NCI-H1048 (cell line): ENCODE measurements around the gene TACO1.

Experiments
- DNase-seq: peaks from one replicate; lab custom pipeline; 2025; lab: John Stamatoyannopoulos, UW

TACO1 gene

DNA sequence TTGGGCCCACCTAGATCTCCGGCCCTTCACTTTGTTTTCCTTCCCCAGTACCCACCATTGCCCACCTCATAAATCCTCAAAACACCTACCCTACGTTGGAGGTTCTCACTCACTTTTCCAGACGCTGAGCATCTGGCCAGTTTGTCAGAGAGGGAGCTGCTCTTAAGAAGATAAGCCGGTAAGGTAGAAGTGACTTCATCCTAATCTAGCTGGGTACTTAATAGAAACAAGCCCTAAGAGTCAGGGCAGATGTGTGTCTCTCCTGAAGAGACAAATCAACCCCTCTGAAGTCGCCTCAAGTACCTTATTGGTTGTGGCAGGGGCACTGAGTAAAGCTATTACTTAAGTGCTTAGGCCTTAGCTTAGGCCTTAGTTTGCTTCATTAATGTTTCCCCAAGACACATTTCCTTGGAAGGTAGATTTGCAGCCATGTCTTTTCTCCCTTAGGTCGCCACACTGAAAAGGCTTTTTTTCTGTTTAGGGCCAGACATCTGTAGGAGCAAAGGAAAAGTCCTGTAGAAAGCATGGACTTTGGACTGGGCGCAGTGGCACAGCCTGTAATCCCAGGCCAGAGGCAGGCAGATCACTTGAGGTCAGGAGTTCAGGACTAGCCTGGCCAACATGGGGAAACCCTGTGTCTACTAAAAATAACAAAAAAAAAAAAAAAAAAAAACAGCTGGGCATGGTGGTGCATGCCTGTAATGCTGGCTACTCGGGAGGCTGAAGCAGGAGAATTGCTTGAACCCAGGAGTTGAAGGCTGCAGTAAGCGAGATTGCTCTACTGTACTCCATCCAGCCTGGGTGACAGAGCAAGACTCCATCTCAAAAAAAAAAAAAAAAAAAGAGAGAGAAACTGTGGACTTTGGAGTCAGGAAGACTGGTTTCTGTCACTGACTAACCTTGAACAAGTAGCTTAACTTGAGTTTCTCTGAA is 1.0 kb downstream of the TACO1 start:
- DNase-seq: no peak

- no peak for DNase-seq
Observed at GRCh38 chr17:63609816-63610573, 9.3 kb downstream of the TACO1 start.

DNA sequence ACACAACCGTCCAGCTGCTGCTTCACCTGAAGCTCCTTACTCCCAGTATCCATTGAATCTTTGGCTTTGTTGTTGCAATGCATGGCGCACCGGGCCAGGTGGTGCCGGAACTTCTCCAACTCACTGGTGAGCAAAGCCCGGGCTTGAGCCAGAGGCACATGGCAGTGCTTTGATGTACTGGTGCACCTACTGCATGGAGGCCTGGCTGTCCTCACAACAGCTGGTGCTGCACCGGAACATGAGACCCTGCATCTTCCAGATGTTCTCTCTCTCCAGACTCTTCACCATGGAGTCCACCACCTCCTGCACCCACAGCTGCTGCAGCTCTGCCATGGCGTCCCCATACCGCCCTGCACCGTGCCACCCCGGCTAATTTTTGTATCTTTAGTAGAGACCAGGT is 10.2 kb downstream of the TACO1 start:
- no peak for DNase-seq

DNA sequence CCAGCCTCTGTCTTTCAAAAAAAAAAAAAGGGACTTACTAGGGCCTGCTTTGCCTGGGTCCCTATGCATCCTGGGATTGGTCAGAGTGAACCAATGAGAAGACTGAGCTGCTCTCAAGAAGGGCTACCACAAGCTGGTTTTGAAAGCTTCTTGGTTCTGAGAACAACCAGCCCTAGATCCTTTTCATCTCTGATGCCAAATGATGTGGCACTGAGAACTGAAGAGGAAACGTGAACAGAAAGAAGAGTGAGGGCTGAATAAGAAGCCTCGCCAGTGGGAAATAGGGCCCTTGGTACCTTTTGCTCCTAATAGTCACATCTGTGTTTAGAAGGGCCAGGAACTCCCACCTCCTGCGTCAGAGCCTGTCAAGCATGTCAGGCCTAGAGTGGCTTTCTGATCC is 10.7 kb downstream of the TACO1 start:
- DNase-seq: no peak

- no peak for DNase-seq
Observed at GRCh38 chr17:63613663-63614062, 13.0 kb downstream of the TACO1 start.

DNA sequence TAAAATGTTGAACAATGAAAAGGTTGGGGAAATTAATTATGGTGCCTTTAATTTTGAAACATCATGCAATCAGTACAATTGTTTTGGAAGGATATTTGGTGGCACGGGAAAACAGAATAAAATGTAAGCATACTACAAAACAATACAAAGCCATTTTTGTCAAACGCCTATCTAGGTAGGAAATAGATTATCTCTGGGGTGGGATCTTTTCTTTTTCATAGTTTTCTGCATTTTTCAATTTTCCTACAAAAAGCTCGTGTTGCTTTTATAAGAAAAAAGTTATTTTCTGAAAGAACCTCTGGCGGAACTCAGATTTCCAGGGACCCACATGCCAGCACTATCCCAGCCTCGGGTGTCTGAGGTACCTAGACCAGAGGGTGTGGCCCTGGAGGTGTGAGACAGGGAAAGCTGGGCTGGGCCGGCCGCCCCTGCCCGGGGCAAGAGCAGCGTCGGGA is 20.6 kb downstream of the TACO1 start:
- DNase-seq: no peak

DNA sequence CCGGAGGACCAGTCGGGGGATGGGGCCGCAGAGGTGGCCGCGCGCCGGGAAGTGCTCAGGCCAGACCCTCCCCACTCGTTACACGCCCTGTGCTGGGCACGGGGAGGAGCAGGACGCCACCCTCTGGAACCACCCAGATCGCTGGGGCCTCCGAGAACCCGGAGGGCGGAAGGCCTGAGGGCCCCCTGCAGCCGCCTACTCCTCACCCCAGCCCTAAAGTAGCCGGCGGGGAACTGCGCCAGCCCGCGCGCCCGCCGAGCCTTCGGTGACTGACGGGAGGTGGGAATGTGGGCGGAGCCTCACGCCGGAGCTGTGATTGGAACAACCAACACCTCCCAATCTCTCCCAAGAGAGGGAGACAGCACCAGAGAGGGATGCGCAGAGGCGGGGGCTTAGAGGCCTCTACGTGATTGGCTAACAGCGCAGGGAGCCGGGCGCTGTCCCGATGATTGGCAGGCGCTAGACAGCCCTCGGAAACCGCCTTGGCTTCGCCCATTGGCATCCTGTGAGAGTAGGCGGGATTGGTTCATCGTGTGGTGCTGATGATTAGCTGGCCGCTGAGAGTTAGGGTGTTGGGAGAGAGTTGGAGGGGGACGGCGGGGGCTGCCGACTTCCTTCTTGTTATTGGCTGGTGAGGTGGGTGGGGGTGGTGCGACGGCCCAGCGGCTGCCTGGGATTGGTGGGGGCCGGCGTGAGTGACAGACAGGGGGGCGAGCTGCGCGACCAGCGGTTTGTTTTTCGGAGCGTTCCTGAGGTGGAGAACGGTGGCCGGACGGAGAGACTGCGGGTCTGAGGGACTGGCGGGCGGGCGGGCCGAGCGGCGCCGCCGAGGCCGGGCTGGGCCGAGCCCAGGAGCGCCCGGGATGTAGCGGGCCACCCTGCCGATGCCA is 21.2 kb downstream of the TACO1 start, which contains the start of gene MAP3K3:
Gene MAP3K3, plus strand, starts transcription at position 734 of the 890 bp plus-strand sequence. CDS start 343 bp downstream, outside the sequence.
- peak; percentile 99 for DNase-seq

DNA sequence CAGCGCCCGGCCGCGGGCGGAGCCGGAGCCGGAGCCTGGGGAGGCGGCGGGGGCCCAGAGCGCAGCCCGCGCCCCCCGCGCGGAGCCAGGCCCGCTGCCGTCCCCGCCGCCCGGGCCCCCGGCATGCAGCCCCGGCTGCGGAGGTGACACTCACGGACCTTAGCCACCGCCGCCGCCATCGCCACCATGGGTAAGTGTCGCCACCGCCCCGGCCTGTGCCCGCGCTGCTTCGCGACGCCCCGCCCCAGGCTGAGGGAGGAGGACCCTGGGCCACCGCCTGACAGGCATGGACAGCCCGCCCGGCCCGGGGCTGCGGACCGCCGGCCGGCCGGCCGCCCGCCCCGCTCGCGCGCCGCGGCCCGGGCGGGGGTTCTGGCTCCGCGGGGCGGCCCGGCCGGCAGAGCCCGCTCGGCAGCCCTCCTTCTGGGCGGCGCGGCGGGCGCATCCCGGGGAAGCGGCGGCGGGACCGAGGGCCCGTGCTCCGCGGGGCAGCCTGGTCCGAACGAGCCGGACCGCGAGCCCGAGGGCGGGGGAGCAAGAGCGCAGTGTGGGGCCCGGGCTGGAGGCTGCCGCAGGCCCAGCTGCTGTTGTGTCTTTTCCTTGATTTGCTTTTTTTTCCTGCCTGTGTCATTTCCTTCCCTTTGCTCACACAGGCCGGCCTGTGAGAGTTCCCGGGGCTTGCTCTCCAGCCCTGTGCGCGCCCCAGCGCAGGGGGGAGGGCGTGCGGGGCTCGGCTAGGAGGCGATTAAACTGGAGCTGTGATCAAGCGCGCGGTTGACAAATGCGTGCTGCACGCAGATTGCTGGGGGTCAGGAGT is 22.1 kb downstream of the TACO1 start:
- no peak for DNase-seq

DNA sequence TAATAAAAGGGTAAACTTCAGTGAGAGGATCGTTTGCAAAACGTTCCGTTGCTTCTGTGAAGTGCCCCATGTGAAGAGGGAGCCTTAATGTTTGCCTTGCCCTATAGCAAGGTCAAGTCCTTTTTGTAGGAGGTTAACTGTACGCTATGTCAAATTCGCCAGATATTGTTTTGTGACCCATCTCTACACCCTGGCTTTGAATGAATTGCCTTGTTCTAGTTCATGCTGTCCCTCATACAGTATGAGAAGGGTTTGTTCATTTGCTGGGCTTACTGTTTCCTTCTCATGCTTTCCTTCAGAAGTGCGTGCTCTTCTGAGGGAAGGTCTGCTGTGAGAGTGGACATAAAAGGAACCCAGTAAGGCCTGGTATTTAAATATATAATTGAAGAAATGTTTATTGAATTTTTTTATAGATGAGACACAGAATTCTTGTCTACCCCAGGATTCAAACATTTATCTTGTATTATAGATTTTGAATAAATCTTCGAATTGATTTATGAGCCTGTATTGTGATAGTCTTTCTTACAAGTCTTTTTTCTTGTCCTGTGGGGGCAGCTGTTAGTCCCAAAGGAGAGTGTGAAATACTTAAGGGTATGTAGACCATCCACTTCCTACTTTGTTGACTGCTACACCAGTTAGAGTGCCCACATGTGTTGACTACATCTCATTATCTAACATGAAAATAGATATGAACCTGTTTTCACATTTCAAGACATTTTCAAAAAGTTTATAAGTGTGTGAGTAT is 23.3 kb downstream of the TACO1 start:
- no peak for DNase-seq

- DNase-seq: no peak
Observed at GRCh38 chr17:63624531-63624880, 23.8 kb downstream of the TACO1 start.

DNA sequence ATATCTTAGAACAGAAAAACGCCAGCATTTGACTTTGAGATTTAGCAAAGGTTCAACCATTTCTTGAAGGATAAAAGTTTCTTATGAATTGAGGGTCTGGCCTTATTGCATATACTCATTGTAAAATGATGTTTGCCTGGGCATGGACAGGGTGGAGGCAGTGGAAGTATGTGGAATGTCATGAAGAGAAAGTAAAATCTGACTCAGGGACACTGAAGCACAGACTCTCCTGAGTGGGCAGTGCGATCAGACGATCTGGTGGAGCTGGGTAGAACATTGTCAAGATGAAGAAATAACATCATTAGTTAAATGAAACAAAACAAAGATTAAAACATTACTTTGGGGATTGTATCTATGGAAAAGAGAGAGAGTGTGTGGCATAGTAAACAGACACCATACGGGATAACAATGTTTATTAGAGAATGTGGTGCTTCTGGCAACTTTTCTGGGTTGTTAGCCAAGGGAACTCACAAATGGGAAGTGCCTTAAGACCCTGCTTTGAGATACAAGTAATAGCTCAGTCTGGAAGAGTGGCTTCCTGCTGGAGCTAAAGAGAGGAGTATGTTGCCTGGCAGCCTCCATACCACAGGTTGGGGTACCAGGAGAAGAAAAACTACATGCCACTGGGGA is 26.0 kb downstream of the TACO1 start:
- DNase-seq: no peak

DNA sequence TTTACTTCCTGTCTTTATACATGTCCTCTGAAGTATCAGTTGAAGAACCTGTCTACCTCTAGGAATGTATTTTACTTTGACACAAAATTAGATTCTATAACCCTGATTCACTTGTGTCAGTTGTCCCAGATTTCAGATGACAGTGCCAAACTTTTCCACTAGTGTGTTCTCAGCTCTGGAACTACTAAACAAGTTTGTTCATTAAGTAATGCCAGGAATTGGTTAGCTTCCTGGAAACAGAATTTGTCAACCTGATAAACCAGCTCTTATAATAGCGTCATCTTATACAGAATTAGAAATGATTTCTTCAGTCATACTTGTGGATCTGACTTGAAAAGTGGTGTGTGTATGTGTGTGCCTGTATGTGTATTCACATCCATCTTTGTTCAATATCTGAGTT is 28.9 kb downstream of the TACO1 start:
- DNase-seq: no peak

- DNase-seq: no peak
Observed at GRCh38 chr17:63631062-63631461, 30.4 kb downstream of the TACO1 start.

DNA sequence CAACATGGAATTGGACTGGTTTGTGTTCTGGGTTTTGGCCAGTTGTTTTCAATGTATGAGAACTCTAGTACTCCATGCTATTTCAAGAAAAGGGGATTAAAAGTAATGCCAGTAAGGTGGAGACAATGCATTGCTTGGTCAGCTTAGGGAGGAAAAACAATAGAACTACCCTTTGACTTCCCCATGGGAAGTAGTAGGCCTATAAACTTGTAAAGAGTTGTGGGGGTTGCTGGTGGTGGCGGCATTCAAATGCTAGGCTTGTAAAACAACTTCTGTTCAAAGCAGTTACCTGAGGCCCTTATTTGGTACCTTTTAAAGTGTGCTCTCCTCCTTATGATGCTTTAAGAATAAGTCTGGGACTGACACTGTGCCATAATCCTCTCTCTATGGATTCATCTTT is 30.9 kb downstream of the TACO1 start:
- DNase-seq: no peak

GRCh38 chr17:63633742-63634141 is 33.0 kb downstream of the TACO1 start:
- DNase-seq: no peak

GRCh38 chr17:63634163-63634562 is 33.5 kb downstream of the TACO1 start:
- no peak for DNase-seq

DNA sequence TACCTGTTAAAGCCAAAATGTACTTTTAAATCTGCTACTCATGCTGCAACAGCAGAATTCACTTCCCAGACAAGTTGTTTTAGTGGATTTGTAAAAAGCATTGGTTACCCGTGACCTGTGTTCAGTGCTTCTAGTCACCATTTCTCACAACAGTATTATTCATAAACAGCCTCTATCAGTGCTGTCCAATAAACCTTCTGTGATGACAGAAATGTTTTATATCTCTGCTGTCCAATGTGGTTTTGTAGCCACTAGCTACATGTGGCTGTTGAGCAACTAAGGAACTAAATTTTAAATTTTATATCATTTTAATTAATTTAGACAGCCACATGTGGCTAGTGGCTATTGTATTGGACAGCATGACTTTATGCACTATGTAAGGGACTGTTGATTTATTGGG is 34.1 kb downstream of the TACO1 start:
- DNase-seq: no peak

- DNase-seq: no peak
Observed at GRCh38 chr17:63635290-63635689, 34.6 kb downstream of the TACO1 start.

GRCh38 chr17:63635787-63636186 is 35.1 kb downstream of the TACO1 start:
- DNase-seq: no peak

DNA sequence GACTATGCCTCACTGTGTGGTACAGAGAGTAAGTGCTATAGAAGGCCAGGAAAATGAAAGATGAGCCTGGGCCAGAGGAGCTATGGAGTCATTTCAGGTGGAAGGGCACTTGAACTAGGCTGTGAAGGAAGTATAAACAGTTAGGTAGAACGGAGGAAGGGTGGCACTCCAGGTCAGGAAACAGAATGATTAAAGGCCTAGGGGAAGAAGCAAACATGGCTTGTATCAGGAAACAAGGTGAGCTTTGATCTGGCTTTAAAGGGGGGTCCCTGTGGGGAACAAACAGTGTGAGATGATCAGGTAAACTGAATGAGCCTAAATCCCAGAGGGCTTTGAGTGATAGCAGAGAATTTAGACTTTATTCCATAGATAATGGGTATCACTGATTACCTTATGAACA is 38.4 kb downstream of the TACO1 start:
- no peak for DNase-seq
